Gastrocnemius medialis (tissue), 4 donors: ENCODE data around the gene COX10.

ENCODE experiments used
- POLR2A ChIP-seq, 2 donors: fragments of 450-650 bp; IDR thresholded peaks; one replicate each; pipeline ENCODE4 v1.6.1; 2017; ENCODE audit warnings: antibody characterized with exemption in 2 of 2, mild to moderate bottlenecking in 2 of 2, moderate library complexity in 2 of 2
- TF ChIP-seq, protein P1 (sequence below), 5 experiments: fragments of 450-650 bp in 3 of 5; fragments of 200-600 bp in 2 of 5; sonication (generic) in 2 of 5; IDR thresholded peaks in 4 of 5; conservative IDR thresholded peaks in 1 of 5; 1 replicate in 4 of 5; 2 replicates in 1 of 5; pipeline ENCODE4 v1.5.1; 2016 to 2019; ENCODE audit warnings: antibody characterized with exemption in 5 of 5, mild to moderate bottlenecking in 3 of 5, moderate library complexity in 3 of 5

- TF ChIP-seq, protein P1, sequence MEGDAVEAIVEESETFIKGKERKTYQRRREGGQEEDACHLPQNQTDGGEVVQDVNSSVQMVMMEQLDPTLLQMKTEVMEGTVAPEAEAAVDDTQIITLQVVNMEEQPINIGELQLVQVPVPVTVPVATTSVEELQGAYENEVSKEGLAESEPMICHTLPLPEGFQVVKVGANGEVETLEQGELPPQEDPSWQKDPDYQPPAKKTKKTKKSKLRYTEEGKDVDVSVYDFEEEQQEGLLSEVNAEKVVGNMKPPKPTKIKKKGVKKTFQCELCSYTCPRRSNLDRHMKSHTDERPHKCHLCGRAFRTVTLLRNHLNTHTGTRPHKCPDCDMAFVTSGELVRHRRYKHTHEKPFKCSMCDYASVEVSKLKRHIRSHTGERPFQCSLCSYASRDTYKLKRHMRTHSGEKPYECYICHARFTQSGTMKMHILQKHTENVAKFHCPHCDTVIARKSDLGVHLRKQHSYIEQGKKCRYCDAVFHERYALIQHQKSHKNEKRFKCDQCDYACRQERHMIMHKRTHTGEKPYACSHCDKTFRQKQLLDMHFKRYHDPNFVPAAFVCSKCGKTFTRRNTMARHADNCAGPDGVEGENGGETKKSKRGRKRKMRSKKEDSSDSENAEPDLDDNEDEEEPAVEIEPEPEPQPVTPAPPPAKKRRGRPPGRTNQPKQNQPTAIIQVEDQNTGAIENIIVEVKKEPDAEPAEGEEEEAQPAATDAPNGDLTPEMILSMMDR (IDR thresholded peaks at IDR 0.05 in 4 of 5, conservative IDR thresholded peaks at IDR 0.05 in 1 of 5): no peak
- no peak for TF ChIP-seq POLR2A (IDR thresholded peaks at IDR 0.05)
These were observed 17.6 kb upstream of the COX10 start for GRCh38 chr17:14051692-14052091.
